ENCODE measurements around the gene CHCT1.

CHCT1 gene

DNA sequence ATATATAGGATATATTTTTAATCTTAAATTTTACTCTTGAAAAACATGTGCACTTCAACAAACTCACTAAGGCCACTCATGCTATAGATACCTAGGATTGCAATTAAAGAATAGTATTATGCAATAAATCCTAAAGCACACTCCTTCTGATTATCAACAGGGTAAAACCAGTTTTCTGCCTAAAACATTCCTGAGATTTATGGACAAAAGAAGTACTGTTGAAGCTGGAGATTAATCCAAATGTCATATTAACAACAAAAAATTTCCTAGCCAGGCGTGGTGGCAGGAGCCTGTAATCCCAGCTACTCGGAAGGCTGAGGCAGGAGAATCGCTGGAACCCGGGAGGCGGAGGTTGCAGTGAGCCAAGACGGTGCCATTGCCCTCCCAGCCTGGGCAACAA is 21.4 kb downstream of the CHCT1 start:
- DNase-seq: no peak

DNA sequence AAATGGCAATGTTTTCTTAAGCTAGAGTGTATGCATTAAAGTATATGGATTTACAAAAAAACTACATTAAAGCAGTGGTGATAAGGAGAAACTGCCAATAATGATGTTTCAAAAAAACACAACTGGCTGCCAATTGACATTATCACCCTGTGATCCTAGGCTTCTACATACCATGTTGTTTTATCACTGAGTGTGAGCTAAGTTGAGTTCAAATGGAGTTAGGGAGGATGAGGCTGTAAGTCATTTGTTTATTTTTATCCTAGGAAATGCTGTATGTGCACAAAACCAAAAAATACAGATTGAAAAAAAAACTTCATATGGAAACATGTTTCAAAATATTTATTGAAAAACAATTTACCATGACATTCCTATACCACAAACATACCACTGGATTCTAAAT is 22.9 kb downstream of the CHCT1 start:
- DNase-seq: no peak

DNA sequence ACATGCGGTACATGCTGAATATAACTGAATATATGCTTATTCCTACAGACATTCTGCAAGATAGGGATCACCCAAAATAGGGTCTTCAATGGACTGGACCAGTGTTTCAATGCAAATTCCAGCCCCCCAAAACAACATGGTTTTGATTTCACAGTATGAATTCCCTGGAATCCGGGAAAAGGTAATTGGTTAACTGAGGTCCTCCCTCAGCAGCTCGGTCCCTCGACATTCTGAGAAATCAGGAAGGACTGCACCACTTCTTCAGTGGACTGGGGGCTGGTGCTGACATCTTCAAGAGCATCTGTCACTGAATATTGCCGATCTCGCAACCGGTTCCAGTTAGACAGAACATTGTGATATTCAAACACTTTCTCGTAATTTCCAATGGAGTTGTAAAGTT is 25.1 kb downstream of the CHCT1 start:
- no peak for DNase-seq

DNA sequence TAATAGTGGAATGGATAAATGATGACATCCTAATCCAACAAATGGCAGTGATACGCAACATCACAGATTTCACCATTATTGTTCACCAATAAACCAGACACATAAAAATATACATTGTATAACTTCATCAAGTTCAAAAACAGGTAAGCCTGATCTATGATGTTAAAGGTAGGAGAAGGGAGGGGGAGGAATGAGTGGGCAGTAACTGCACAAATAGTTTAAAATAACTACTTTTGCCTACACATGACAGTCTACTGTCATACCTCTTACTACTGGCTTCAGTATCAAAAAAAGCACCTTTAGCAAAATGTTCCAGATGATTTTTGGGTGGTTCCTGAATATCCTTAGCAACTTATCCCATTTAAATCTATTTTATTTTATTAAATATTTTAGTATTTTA is 28.8 kb downstream of the CHCT1 start:
- DNase-seq: no peak

DNA sequence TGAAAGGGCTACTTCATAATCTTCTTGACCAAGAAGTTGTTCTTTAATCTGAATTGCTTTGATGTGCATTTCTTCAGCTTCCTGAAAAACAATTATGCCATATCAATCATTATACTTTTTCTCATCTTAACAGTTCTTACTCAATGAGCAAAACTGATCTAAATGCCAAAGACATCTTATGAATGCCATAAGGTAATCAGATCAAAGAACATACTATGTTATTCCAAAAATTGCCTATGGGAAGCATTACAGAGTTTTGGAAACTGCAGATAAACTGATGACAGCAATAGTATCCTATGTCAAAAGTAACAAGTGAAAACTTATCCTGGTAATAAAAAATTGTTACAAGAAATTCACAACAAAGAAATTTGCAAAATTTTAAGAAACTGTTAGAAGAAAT is 29.7 kb downstream of the CHCT1 start:
- no peak for DNase-seq

DNA sequence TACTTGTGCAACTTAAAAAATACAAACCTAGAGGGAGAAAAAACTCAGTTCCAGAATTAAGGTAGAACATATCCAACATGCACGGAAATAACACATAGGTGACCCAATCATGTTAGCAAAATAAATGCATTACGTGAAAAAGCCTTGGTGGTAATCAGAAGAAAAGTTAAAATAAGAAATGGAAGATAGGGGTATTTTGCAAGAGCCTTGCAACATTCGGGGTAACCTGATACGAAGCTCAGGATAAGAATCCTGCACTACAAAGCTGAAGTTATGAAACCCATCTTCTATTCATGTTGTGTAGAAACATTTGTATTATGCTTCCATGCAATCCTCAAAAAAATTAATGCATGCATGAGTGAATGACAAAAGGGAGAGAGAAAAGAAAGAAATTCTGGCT is 33.1 kb downstream of the CHCT1 start:
- DNase-seq: no peak

DNA sequence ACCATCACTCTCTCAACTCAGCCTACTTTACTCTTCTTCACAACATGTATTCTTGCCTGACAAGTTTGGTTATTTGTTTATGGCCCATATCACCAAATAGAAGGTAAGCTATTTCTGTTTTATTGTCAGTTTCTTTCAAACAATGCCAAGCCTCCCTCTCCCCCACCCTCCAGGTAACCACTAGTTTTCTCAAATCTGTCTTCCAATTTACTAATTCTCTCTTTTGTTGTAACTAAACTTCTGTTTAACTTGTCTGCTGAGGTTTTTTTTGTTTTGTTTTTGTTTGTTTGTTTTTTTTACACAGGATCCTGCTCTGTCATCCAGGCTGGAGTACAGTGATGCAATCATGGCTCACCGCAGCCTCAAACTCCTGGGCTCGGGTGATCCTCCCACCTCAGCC is 34.9 kb downstream of the CHCT1 start:
- DNase-seq: no peak

DNA sequence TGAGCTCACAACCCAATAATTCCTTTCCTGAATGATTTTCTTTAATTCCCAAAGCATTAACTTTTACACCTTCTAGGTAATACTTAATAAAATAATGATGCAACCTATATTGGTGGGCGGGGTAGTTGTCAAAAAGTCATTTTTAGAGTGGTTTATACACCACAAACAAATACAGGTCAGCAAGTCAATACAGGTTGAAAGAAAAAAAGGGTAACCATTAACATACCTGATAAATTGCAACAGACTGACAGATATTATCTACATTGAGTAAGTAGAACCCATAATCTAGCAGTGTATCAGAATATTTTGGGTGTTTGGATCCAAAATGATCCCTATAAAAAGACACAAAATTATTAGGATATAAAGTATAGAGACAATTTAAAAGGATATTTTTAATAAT is 39.3 kb downstream of the CHCT1 start:
- no peak for DNase-seq

DNA sequence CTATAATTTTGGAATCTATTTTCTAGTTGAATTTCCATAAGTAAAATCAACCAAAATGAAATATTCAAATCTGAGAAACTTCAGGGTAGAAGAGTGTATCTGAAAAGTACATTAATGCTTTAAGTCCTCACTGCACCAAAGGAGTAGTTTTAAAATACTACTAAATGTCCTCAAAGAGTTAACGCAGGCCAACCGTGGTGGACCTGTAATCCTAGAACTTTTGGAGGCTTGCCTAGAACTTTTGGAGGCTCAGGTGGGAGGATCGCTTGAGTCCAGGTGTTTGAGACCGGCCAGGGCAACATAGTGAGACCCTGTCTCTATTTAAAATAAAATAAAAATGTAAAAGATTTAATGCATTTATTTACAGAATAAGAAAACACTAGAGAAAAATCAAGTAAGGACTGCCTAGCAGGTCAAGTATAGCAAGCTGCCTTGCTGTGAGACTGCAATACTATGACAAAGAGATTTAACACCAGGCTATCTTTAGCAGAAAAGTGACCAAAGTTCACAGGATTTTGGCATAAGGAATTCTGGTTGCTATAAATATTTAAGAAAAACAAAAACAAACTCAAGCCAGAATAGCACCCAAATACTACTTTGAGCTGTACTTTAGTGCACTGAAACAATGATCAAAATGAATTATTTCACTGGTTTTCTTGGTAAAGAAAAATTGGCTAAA is 41.0 kb downstream of the CHCT1 start:
- no peak for DNase-seq

DNA sequence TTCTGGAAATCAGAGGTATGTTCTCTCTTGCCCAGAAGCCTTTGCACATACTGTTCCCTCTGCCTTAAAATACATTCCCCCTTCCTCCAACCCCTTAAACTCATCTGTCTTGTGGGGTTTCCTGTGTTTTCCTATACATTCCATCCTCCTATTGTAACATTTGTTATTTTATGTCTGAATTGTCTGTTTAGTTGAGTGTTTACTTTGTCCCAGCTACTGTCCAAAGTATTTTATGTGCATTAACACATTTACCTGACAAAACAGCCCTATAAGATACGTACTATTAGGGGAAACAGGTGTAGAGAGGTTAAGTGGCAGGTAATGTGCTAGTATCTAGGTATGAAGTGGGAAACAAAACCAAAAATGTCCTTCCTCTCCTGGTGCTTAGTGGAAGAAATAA is 42.1 kb downstream of the CHCT1 start:
- no peak for DNase-seq

DNA sequence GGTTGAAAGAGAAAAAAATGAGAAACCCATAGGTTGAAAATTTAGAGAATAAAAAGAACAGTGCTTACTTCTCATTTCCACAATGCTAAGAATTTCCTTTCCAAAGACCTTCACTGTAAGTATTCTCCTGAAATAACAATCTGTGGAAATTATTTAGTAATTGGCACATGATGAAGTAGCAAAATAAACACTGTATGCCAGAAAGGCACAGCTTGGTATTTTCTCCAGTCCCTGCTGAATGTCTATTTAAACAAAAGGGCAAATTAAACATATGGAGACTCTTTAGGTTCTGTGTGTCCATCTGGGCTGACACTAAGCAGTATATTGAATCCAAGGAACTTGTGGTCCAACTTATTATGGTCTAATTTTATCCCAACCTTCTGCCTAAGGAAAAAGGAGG is 46.1 kb downstream of the CHCT1 start:
- DNase-seq: no peak

DNA sequence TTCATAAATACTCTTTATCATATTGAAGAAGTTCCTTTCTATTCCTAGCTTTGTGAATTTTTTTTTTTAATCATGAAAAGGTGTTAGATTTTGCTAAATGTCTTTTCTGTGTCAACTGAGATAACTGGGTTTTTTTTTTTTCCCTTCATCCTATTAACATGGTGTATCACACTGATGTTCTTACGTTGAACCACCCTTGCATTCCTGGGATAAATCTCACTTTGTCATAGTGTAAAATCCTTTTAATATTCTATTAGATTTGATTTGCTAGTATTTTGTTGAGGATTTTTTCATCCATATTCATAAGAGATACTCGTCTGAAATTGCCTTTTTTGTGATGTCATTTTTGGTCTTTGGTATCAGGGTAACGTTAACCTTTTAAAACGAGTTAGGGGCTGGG is 49.2 kb downstream of the CHCT1 start:
- DNase-seq: no peak

DNA sequence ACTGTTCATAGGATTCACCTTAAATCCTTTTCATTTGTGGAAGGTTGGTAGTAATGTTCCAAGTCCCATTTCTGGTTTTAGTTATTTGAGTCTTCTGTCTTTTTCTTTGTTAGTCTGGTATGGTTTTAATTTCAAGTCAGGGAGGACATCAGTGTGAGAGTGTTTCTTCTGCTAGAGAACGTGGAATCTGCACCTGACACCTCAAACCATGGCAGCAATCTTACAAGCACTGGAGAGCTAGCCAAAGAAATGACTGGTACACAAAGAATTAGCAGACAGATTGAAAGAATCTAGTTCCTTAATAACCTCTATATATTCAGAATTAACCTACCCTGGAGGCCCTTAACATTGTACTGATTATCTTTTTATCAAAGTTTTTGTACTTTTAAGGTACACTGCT is 50.2 kb downstream of the CHCT1 start:
- DNase-seq: no peak

DNA sequence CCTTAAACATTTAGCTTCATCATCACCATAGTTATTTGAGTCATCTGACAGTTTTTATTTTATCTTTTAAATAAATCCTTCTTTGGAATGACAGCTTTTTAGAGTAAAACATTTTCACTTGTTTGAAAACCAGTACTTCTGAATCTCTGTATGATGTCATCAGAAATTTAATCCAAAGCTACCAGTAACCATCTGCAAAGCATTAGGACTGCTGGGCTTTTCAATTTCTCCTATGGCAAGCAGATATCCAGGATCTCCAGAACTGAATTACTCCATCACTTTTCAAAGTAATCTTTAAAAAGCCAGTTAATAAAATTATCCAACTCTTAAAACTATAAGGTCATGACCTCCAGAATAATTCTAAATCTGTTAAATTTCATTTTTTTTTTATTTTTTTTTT is 51.5 kb downstream of the CHCT1 start:
- DNase-seq: no peak
